HL-60/S4 treated with phorbol 12-myristate 13-acetate at 8.2 ng/mL for 4 days and 3 days (cell line): ENCODE measurements around the gene GSE1.

Experiments
- in situ Hi-C: fragments of 300-500 bp; cut with MboI; formaldehyde crosslinking; loops from 2 replicates; pipeline ENCODE4 v1.15.0; 2022; ENCODE audit warnings: low sequenced_read_pairs

The GSE1 gene

GRCh38 chr16:85573696-85574641, 39.2 kb upstream of the GSE1 start:
- in situ Hi-C loops, result no loop called here

- in situ Hi-C loops, result no loop called here
These were observed 38.2 kb upstream of the GSE1 start for GRCh38 chr16:85574672-85575475.

GRCh38 chr16:85575920-85576319, 37.2 kb upstream of the GSE1 start:
- in situ Hi-C loops, result no loop called here

- in situ Hi-C loops, result no loop called here
These were observed 36.2 kb upstream of the GSE1 start for GRCh38 chr16:85576944-85577343.

GRCh38 chr16:85577899-85578598, 35.1 kb upstream of the GSE1 start:
- in situ Hi-C loops, result no loop called here

GRCh38 chr16:85578599-85578948, 34.5 kb upstream of the GSE1 start:
- in situ Hi-C loops, result no loop called here

- in situ Hi-C loops, result no loop called here
These were observed 33.9 kb upstream of the GSE1 start for GRCh38 chr16:85579191-85579590.

- in situ Hi-C loops, result no loop called here
These were observed 33.1 kb upstream of the GSE1 start for GRCh38 chr16:85579923-85580580.

- in situ Hi-C loops, result no loop called here
These were observed 32.4 kb upstream of the GSE1 start for GRCh38 chr16:85580684-85581083.

- in situ Hi-C loops, result no loop called here
These were observed 30.7 kb upstream of the GSE1 start for GRCh38 chr16:85582229-85582991.

- in situ Hi-C loops, result no loop called here
These were observed 29.5 kb upstream of the GSE1 start for GRCh38 chr16:85583491-85584181.

GRCh38 chr16:85584267-85584666, 28.9 kb upstream of the GSE1 start:
- in situ Hi-C loops, result no loop called here

GRCh38 chr16:85584819-85585282, 28.3 kb upstream of the GSE1 start:
- in situ Hi-C loops, result no loop called here

GRCh38 chr16:85585711-85586110, 27.4 kb upstream of the GSE1 start:
- in situ Hi-C loops, result no loop called here

- in situ Hi-C loops, result no loop called here
These were observed 26.6 kb upstream of the GSE1 start for GRCh38 chr16:85586380-85587104.

- in situ Hi-C loops, result no loop called here
These were observed 25.2 kb upstream of the GSE1 start for GRCh38 chr16:85587762-85588556.

GRCh38 chr16:85588562-85589503, 24.3 kb upstream of the GSE1 start:
- in situ Hi-C loops, result no loop called here
